NCI-H146 treated with DMSO at 0.1 percent for 48 hours (cell line): Measurements from ENCODE around the gene PDXDC1.
"Not testable (repeated sequence)": the region's sequence is repeated elsewhere in the genome, so short reads cannot be mapped to it uniquely, and the experiment has no call there.

Source experiments
- DNase-seq: peaks from one replicate; lab custom pipeline; 2025; ENCODE audit not compliant: unreplicated experiment; lab: John Stamatoyannopoulos, UW

Gene PDXDC1

DNA sequence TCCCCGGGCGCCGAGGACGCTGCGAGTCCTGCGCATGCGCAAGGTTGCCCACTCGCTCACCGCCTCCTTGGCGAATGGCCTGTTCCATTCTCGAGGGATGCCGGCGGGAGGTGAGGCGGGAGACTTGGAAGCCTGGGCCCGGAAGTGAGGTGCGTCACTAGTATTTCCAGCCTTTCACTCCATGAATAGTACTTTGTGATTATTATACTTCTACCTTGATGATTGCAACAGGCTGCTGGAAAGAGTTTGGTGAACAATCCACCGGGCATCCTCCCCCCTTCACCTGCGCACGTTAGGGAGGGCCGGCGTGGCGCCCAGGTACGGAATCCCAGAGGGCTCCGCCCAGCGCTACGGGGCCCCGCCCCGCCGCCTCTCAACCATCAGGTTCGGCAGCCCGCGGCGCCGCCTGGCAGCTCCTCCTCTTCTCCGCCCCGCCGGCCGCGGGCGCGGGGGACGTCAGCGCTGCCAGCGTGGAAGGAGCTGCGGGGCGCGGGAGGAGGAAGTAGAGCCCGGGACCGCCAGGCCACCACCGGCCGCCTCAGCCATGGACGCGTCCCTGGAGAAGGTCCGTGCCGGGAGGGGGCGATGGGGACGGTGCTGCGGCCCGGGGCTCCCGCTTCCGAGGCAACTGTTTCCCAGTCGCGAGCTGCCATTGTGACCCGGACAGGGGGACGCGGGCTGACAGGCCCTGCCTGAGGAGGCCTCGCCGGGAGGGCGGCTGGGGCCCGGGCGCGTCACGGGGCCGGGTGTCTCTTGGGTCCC lies at the start of gene PDXDC1:
Gene PDXDC1, plus strand, starts transcription at position 371 of the 762 bp plus-strand sequence. Its CDS starts 174 bp downstream, at position 545.
- peak; percentile 95 for DNase-seq

GRCh38 chr16:14928064-14928714 lies 46.6 kb upstream of the PDXDC1 start:
- DNase-seq: not testable (repeated sequence)

DNA sequence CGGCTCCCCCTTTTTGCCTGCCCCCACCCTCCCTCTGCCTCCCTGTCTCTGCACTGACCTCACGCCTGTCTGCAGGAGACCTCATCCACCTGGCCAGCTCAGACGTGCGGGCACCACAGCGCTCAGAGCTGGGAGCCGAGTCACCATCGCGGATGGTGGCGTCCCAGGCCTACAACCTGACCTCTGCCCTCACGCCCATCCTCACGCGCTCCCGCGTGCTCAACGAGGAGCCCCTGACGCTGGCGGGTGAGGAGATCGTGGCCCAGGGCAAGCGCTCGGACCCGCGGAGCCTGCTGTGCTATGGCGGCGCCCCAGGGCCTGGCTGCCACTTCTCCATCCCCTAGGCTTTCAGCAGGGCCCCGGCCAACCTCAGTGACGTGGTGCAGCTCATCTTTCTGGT lies 45.6 kb upstream of the PDXDC1 start:
- DNase-seq: not testable (repeated sequence)

GRCh38 chr16:14930246-14930645 lies 44.6 kb upstream of the PDXDC1 start:
- DNase-seq: not testable (repeated sequence)

DNA sequence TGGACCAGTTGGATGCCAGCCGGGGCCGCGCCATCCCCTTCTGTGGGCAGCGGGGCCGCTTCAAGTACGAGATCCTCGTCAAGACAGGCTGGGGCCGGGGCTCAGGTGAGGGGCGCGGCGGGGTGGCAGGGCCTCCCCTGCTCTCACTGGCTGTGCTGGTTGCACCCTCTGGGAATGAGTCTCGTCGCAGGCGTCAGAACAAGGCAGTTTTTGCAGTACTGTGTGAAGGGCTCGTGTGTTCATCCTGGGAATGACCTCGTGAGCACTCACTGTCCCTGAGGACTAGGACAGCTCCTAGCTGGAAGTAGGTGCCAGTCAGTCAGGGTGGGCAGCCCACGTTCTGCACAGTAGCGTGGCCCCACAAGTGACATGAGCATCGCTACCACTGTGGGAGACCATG lies 43.9 kb upstream of the PDXDC1 start:
- not testable (repeated sequence) for DNase-seq

DNA sequence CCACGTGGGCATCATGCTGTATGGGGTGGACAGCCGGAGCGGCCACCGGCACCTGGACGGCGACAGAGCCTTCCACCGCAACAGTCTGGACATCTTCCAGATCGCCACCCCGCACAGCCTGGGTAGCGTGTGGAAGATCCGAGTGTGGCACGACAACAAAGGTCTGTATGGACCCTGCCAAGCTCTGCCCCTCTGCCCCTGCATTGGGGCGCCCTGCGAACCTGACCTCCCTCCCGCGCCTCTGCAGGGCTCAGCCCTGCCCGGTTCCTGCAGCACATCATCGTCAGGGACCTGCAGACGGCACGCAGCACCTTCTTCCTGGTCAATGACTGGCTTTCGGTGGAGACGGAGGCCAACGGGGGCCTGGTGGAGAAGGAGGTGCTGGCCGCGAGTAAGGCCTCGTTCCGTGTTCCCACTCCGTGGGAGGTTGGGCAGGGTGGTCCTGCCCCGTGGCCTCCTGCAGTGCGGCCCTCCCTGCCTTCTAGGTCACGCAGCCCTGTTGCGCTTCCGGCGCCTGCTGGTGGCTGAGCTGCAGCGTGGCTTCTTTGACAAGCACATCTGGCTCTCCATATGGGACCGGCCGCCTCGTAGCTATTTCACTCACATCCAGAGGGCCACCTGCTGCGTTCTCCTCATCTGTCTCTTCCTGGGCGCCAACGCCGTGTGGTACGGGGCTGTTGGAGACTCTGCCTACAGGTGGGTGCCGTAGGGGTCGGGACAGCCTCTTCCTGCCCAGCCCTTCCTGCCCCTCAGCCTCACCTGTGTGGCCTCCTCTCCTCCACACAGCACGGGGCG lies 42.0 kb upstream of the PDXDC1 start:
- DNase-seq: not testable (repeated sequence)

GRCh38 chr16:14937143-14937542 lies 37.7 kb upstream of the PDXDC1 start, which contains the start of gene NPIPA1:
Gene NPIPA1, plus strand, starts transcription at chr16:14937443. Its CDS starts 0 bp downstream, at chr16:14937443.
- not testable (repeated sequence) for DNase-seq

DNA sequence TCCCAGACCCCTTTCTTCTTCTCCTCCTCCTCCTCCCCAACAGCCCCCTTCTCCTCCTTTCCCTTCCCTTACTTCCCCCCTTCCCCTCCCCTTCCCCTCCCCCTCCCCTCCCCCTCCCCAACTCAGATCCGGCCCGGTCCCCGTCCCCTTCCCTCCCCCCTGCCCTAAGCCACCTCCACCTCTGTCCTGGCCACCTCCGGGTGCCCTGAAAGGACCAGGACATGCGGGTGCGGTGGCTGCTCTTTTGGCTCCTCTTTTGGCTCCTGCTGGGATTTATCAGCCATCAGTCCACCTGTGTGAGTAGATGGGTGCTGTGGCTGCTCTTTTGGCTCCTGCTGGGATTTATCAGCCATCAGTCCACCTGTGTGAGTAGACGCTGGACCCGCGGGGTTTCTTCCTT lies 36.8 kb upstream of the PDXDC1 start:
- DNase-seq: not testable (repeated sequence)

DNA sequence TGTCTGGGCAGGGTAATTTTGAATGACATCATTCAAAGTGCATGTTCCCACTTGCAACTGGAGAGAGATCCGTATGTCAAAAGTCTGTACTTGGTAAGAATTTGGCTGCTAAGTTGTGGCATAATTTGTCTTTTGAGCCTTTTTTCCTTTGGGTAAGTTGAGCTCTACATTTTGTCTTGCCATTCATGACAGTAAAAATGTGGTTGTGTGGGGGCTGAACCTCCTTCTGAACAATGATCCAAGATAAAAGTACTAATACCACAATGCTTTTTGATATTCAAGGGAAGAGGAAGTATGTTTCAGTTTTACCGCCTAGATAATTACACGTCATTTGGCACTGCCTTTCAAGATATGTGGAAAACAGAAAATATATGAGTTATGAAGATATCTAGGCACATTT lies 32.1 kb upstream of the PDXDC1 start:
- not testable (repeated sequence) for DNase-seq

DNA sequence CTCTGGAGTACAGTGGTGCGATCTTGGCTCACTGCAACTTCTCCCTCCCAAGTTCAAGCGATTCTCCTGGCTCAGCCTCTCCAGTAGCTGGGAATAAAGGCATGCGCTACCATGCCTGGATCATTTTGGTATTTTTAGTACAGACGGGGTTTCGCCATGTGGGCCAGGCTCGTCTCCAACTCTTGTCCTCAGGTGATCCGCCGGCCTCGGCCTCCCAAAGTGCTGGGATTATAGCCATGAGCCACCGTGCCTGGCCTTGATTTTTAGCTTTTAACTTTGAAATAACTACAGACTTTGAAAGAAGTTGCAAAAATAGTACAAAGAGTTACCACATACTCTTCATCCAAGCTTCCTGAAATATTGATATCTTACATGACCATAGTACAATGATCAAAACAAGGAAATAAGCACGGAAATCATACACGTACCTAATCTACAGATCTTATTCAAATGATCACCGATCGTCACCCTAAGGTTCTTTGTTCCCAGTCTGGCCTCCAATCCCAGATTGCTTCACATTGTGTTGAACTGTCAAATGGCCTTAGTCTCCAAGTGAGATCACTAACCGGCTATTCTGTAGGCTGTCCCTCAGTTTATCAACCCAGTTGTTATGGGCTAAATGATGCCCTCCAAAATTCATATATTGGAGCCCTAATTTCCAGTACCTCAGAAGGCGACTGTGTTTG lies 19.1 kb upstream of the PDXDC1 start:
- DNase-seq: no peak

- no peak for DNase-seq
Observed at GRCh38 chr16:14957576-14958322, 17.1 kb upstream of the PDXDC1 start.

GRCh38 chr16:14958323-14958600 lies 16.6 kb upstream of the PDXDC1 start:
- DNase-seq: no peak

DNA sequence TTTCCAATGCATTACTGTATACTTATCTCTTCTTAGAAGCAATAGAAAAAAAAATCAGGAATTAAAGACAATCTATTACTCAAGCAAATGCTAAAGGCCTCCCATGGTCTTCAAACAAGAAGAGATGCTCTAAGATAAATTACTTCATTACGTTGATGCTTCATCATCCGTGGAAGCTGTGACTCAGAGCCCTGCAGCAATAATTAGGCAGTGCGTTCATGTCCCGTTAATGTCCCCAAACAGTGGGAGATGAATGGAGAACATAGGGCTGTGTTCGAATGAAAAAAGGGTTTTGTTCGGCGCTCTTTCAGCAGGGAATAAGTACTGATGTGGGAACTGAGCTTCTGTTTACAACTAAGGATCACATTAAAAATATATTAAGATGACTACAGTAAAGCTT lies 15.9 kb upstream of the PDXDC1 start:
- peak; percentile 89 for DNase-seq

GRCh38 chr16:14961405-14962186 lies 13.2 kb upstream of the PDXDC1 start:
- no peak for DNase-seq

- no peak for DNase-seq
Observed at GRCh38 chr16:14963281-14964173, 11.3 kb upstream of the PDXDC1 start.

DNA sequence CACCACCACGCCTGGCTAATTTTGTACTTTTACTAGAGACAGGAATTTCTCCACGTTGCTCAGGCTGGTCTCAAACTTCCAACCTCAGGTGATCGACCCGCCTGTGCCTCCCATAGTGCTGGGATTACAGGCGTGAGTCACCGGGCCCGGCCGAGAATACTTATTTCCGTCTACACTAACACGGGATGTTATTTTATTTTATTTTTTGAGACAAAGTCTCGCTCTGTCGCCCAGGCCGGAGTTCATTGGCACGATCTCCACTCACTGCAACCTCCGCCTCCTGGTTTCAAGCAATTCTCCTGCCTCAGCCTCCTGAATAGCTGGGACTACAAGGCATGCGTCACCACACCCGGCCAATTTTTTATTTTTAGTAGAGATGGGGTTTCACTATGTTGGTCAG lies 9.5 kb upstream of the PDXDC1 start:
- no peak for DNase-seq

DNA sequence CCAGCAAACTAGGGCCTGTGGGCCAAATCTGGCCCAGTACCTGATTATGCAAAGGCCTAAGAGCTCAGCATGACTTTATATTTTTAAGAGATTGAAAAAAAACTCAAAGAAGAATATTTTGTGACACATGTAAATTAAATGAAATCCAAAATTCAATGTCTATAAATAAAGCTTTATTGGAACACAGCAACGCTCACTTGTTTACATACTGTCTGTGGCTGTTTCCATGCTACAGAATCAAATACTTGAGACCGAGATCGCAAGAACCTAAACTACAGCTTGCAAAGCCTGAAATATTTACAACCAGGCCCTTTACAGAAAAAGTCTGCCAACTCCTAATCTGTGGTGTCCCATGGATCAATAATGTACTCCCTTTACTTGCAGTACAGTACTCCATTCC lies 5.0 kb upstream of the PDXDC1 start:
- DNase-seq: not testable (repeated sequence)

DNA sequence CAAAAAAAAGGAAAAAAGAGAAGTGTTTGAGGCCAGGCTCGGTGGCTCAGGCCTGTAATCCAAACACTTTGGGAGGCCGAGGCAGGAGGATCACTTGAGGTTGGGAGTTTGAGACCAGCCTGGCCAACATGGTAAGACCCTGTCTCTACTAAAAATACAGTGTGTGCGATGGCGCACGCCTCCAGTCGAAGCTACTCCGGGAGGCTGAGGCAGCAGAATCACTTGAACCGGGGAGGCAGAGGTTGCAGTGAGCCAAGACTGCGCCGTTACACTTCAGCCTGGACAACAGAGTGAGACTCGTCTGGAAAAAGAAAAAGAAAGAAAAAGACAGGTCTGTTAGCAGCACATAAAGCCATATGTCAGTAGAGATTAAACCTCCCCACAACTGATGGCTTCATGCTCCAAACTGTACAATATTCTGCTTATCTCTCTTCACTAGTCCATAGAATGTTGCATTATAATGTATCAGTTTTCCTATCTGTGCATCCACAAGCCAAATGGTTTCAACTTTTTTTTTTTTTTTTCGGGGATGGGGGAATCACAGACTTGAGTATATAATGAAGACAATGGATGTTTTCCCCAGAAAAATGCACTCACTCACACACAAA lies 3.1 kb upstream of the PDXDC1 start:
- not testable (repeated sequence) for DNase-seq
